NB4 (cell line): ENCODE results near the gene PRKG1.
A peak's percentile ranks its signal among the peaks of the same experiment; 100 is the strongest.

Experiments
- CTCF ChIP-seq: IDR thresholded peaks from one replicate; pipeline ENCODE4 v1.5.1; 2012; ENCODE audit warnings: low read depth, low read length
- MAX ChIP-seq: IDR thresholded peaks from 2 replicates; pipeline ENCODE4 v1.6.1; 2011; ENCODE audit warnings: low read depth, low read length

- TF ChIP-seq MAX = no peak
- peak; percentile 51 for TF ChIP-seq CTCF
Observed at GRCh38 chr10:52215745-52216361, 1141.6 kb downstream of the PRKG1 start.
